Epithelial cell of proximal tubule (primary cell): ENCODE data around the gene RMDN2. TPM values are rescaled to one million over a fixed set of nuclear protein-coding genes. Genes with fewer than 3 reads are reported as not detected.

Experiments
- DNase-seq: peaks from one replicate; pipeline ENCODE4 v3.0.0-alpha.2; 2011; ENCODE audit warnings: low read depth
- H3K4me3 ChIP-seq: 2 replicates; pipeline ENCODE4 v1.5.1; 2011; ENCODE audit warnings: low read depth, mild to moderate bottlenecking, low read length
- total RNA-seq: library from RNA; depleted of rRNA; stranded (reverse); fragments of >200 nt; gene quantifications from 2 replicates; pipeline ENCODE4 v1.2.3, GENCODE V29; 2015
- TF ChIP-seq, protein P1 (sequence below): conservative IDR thresholded peaks from 2 replicates; pipeline ENCODE4 v1.5.1; 2012; ENCODE audit warnings: low read depth, mild to moderate bottlenecking, low read length

The RMDN2 gene
- total RNA-seq, 1 donor from 2014 or later, result 2.8 TPM

DNA sequence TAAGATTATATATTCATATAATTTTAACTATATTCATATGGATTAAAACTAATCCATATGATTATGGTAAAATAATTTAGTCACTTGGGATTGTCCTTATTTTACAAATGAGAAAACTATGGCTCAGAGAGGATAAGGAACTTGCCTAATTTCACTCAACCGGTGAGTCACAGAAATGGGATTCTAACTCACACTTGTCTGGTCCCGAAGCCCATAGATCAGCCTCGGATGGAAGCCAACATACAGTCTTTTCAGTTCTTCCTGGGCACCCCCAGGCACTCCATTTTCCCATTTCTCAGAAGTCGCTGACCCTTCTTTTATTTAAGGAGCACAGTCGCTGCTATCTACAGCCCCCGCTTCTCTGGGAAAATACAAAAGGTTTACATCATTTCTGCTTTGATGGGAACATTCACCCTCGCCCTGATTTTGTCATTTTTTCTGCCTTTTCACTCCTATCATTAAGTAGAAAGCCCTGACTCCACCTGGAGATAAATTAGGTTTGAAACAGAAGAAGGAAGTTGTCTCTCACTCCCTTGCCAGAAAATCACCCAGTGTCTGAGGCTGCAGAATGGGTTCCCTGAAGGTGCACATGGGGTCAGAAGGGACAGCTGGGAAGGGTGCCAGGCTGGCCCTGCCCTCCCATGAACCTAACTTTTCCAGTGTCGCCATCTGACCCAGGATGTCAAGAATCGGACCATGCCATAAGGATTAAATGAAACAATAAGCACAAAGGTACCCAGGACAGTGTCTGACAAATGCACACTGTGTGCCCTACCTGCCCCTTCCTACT lies 114.2 kb downstream of the RMDN2 start:
- peak; percentile 19 for DNase-seq

DNA sequence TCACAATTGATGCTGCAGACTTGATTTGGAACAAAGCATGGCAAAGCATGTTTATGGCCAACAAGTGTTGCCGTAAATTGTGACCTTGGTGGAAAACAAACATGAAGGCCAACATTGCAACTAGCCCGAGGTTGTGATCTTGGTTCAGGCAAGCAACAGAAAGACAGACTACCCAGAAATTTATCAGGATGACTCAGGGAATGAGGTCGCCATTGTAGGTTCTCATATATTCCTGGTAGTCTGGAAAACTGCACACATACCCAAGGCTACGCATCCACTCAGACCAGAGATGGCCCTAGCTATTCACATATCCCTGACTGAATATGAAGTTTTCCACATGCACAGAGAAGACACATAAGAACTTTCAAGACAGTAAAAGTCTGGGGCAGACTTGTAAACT lies 120.7 kb downstream of the RMDN2 start:
- DNase-seq, result no peak
- TF ChIP-seq, protein P1, sequence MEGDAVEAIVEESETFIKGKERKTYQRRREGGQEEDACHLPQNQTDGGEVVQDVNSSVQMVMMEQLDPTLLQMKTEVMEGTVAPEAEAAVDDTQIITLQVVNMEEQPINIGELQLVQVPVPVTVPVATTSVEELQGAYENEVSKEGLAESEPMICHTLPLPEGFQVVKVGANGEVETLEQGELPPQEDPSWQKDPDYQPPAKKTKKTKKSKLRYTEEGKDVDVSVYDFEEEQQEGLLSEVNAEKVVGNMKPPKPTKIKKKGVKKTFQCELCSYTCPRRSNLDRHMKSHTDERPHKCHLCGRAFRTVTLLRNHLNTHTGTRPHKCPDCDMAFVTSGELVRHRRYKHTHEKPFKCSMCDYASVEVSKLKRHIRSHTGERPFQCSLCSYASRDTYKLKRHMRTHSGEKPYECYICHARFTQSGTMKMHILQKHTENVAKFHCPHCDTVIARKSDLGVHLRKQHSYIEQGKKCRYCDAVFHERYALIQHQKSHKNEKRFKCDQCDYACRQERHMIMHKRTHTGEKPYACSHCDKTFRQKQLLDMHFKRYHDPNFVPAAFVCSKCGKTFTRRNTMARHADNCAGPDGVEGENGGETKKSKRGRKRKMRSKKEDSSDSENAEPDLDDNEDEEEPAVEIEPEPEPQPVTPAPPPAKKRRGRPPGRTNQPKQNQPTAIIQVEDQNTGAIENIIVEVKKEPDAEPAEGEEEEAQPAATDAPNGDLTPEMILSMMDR, result no peak
- H3K4me3 ChIP-seq, result no peak overlapping the region

More for the DNA sequence above, 114.2 kb downstream of the RMDN2 start:
- TF ChIP-seq, protein P1, result no peak
- H3K4me3 ChIP-seq, result no peak overlapping the region

GRCh38 chr2:38056216-38056615 lies 131.1 kb downstream of the RMDN2 start:
- TF ChIP-seq, protein P1, result no peak
- no peak for DNase-seq
- H3K4me3 ChIP-seq, result no peak overlapping the region

- peak; percentile 77 for DNase-seq
- no peak overlapping the region for H3K4me3 ChIP-seq
- TF ChIP-seq, protein P1, result no peak
Observed at GRCh38 chr2:38057651-38058410, 132.7 kb downstream of the RMDN2 start.

DNA sequence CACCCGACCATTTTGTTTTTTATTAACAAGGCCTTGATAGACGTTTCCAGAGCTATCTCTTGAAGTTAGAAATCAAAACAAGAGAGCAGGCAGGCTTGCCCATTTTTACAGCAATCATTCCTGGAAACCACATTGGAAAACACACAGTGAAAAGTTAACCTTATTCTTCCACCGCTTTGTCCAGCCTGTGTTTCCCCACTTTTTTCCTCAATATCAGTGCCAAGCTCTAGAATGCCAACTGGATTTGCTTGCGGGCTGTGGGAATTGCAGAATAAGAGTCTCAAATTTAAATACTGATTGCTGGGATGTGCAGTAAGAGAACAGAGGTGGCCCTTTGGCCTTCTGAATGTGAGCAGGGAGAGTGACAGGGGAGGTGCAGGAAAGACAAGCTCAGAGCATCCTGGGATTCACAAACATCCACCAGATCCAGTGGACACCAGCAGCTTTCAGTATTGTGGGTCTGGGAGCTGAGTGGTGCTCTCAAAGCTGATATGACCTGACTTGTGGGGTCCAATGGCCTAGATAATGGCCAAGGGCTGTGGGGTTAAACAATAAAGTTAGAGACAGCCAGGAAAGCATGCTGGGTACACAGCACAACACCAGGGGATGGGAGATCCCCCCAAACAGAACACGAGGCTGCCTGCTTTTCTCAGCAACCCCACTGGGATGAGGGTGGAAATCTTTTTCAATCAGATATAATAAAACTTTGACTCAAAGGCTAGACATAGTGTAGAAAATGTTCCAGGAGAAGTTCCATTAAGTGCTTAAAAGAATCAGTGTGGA lies 135.3 kb downstream of the RMDN2 start:
- TF ChIP-seq, protein P1, result no peak
- no peak overlapping the region for H3K4me3 ChIP-seq
- DNase-seq, result no peak

DNA sequence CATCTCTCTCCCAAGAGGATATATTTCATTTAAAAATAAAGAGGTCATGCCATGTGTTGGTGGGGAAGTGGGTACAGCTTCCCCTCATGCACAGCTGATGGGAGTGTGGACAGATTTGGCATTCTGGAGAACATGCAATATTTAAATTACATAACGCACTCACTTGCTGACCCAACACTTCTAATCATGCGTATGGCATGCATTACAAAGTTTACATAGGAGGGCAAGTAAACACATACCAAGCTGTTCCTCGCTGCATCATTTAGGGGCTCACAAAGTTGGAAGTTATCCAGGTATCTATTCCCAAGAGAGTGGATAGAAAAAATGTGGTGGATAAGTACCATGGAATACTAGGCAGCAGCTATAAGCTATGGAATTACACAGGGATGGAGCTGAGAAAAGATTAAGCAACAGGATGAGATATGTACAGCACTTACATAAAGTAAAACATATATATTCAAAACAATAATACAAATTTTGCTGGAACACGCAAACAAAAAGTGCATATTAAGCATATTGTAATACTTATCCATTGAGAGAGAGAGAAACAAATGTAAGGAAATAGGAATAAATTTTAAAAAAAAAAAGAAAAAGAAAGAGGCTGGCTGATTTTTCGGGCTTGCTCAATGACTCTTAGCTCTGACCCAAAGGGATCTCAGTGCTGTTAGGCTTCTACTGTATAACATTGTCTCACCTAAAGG lies 139.9 kb downstream of the RMDN2 start:
- TF ChIP-seq, protein P1, result no peak
- H3K4me3 ChIP-seq, result no peak overlapping the region
- DNase-seq, result no peak
